GM19328 (cell line): ENCODE data around the gene C1orf159.

Source experiments
- ATAC-seq: cut with Tn5 transposase; IDR thresholded peaks from one replicate; pipeline ENCODE4 v1.9.1; 2021; ENCODE audit warnings: mild to moderate bottlenecking, moderate library complexity; ENCODE audit not compliant: unreplicated experiment

Gene C1orf159

GRCh38 chr1:1092894-1093609 is 22.8 kb downstream of the C1orf159 start:
- no peak for ATAC-seq

GRCh38 chr1:1092149-1092855 is 23.6 kb downstream of the C1orf159 start:
- ATAC-seq = no peak

GRCh38 chr1:1091344-1092148 is 24.3 kb downstream of the C1orf159 start:
- ATAC-seq = no peak

GRCh38 chr1:1090424-1091343 is 25.2 kb downstream of the C1orf159 start:
- ATAC-seq = no peak

- no peak for ATAC-seq
Measured at GRCh38 chr1:1089731-1090423, 26.0 kb downstream of the C1orf159 start.

- ATAC-seq = no peak
Measured at GRCh38 chr1:1088801-1089680, 26.8 kb downstream of the C1orf159 start.

DNA sequence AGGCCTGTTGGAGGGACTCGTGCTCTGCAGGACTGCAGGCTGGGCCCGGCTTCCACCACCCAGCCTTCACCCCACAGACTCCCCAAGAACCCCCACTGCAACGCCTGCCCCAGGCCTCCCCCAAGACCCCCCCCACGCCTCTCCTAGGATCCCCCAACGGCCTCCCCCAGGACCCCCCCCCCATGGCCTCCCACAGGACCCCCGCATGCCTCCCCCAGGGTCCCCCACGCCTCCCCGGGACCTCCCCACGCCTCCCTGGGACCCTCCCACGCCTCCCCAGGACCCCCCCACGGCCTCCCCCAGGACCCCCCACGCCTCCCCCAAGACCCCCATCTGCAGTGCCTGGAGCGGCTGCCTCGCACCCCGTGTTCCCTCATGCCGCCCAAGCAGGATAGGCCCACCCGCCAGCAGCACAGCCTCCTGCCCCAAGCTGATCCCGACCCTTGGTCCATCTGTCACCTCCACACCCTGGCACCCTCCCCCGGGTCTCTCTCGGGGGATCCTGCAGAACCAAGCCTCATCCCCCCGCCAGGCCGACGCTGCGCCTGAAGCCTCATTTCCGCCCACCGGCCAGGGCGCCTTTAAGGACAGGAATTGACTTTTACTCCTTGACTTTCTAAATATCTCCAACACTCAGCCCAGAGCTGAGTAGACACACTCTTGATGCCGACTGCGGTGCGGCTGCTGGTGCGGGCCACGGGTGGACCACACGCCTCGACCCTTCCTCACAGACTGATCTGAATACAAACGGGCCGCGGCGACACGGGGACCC is 27.7 kb downstream of the C1orf159 start:
- no peak for ATAC-seq

DNA sequence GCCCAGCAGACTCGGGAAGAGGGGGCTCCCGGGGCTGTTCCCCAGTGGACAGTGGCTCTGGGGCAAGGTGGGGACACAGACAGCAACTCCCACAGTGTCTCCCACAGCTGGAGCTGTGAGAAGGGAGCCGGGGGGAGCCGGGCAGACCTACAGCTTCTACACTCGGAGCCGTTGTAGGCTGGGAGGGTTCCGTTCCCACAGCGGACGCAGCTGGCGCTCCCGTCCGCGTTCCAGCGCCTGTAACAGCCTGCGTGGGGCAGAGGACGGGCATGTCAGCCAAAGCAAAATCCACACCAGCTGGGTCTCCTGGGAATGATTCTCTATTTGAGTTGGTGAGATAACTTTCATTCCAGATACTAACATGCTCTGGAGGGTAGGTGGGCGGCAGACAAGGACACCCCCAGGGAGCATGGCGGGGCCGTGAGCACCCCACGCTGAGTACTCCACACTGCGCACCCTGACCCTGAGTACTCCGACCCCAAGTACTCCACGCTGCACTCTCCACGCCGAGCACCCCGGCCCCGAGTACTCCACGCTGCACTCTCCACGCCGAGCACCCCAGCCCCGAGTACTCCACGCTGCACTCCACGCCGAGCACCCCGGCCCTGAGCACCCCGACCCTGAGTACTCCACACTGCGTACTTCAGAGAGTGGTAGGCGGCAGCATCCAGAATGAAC is 28.4 kb downstream of the C1orf159 start:
- no peak for ATAC-seq

GRCh38 chr1:1086911-1087341 is 29.0 kb downstream of the C1orf159 start:
- no peak for ATAC-seq

- ATAC-seq = no peak
Measured at GRCh38 chr1:1085911-1086841, 29.7 kb downstream of the C1orf159 start.

DNA sequence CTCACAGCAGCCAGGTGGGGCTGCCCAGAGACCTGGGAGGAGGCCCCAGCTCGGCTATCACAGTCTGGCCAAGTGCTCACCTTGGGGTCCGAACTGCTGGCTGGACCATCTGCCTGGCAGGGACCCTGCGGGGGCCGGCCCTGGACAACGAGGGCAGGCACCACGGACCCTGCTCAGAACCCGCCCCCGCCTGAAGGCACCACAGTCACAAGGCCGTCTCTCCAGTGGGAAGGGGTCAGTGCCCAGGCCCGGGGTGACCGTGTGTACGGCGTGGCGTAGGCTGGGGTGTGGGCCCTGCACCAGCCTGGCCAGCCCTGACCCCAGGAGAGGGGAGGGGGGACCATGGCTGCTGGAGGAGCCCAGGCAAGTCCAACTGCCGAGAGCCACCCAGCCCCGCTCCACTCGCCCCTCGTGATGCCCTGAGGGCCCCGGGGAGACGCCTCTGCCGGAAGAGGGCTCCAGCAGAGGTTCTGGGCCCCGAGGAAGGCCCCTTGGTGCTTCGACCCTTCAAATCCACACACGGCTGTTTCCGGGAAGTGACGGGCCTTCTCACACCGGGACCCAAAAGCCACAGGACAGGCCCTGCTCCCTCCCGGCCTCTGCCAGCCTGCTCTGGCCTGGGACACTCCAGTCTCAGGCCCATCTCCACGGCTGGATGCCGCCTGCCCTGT is 30.6 kb downstream of the C1orf159 start:
- ATAC-seq = no peak

DNA sequence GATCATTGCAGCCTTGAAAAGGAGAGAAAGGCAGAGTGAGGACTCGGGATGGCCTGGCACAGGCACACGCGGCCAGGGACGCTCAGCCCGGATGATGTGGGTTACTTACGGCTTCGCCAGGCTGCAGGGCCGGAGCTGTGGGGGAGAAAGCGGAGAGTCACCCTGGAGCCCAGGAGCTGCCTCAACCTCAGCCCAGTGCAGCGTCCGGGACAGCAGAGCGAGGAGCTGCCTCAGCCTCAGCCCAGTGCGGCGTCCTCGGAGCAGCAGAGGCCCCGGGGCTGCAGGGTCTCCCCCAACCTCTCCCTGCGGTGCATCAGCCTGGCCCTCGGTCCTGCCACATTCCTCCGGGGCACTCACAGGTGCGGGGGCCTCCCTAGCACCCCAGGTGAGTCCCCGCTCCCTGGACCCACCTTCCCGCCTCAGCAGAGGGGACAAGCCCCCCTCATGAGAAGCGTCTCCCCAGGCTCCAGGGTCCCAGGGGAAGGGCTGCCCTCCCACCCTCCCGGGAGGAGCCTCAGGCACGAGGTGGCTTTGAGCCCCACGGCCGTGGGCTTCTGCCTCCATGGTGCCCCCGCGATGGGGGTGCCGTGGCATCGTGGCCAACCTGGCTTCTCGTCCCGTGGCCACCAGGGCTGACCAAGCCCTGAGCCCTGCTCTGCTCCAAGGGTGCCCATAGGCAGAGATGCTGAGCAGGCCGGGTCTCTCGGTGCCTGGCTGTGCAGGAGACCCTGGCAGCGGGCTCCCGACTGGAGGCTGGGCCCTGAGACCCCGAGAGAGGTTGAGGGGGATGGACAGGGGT is 31.3 kb downstream of the C1orf159 start:
- ATAC-seq = no peak

DNA sequence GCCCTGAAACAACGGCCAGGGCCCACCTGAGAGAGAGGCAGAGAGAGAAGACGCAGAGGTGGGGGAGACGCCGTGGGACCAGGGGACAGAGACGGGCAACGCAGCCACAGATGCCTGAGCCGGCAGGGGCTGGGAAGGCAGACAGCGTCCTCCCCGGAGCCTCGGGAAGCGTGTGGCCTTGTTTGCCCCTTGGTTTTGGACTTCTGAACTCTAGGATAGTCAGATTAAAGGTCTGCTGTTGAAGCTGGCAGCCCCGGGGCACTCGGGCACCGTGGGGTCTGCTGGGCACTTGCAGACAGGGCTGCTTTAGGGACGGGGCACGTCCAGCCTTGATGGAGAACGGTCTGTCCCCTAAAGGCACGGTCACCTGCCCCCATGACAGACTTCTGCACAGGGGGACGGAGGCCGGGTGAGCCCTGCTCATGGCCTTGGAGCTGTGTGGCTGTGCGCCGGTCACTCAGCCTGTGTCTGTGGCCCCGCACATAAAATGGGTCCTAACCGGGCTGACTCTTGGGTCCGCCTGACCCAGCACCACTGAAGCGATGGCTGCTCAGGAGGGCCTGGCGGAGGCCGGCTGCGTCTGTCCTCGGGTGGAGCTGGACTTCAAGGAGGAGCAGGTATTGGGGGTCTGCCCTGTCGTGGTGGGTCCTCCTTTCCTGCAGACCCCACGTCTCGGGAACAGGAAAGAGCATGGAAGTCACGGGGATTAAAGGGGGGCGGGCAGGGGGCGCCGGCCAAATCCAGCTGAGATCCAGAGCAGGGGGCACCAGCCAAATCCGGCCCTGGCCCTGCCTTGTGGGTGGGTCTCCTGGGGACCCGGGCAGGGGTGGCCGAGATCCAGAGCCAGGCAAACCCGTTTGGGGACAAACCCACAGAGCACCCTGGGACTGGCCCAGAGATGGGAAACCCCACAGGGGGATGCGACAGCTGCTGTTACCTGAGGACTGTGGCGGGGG is 32.2 kb downstream of the C1orf159 start:
- ATAC-seq = no peak

- ATAC-seq = no peak
Measured at GRCh38 chr1:1082776-1083415, 33.0 kb downstream of the C1orf159 start.
